ENCODE results near the gene STARD3NL.

- TF ChIP-seq CTCF (IDR thresholded peaks at IDR 0.05; ENCODE audit: poor library complexity, severe bottlenecking), result no peak
- no peak for TF ChIP-seq RAD21 (conservative IDR thresholded peaks at IDR 0.05)
- TF ChIP-seq MXI1 (conservative IDR thresholded peaks at IDR 0.05; ENCODE audit: poor library complexity, severe bottlenecking), result no peak
- TF ChIP-seq EP300 (conservative IDR thresholded peaks at IDR 0.05; ENCODE audit: poor library complexity, severe bottlenecking), result no peak
- TF ChIP-seq REST (IDR thresholded peaks at IDR 0.05; ENCODE audit: borderline replicate concordance), result no peak
These were observed 21.1 kb downstream of the STARD3NL start for GRCh38 chr7:38199154-38199553.

Data from neural cell (in vitro differentiated cells).